SK-N-MC (cell line): ENCODE results near the gene SCTR.

ENCODE experiments used
- EZH2 ChIP-seq: fragments of 200-600 bp; sonication (generic); IDR thresholded peaks from one replicate; pipeline ENCODE4 v1.6.1; 2017; ENCODE audit warnings: antibody characterized with exemption
- FOXP2 ChIP-seq: optimal IDR thresholded peaks from 2 replicates; pipeline ENCODE3; 2011; ENCODE audit warnings: mild to moderate bottlenecking, moderate library complexity; ENCODE audit not compliant: insufficient read depth; ENCODE audit errors: extremely low read length, control extremely low read depth
- POLR2AphosphoS5 ChIP-seq: IDR thresholded peaks from 2 replicates; pipeline ENCODE4 v1.6.1; 2012; ENCODE audit warnings: mild to moderate bottlenecking, low read depth, low read length, borderline replicate concordance

- TF ChIP-seq POLR2AphosphoS5 (no peak), EZH2 (no peak), FOXP2 (no peak)
Measured at GRCh38 chr2:119439574-119440500, 84.4 kb downstream of the SCTR start.
